GM21825 (cell line): Measurements from ENCODE around the gene TOR1AIP2.
"Not testable (repeated sequence)": the region's sequence is repeated elsewhere in the genome, so short reads cannot be mapped to it uniquely, and the experiment has no call there.

ENCODE experiments used
- ATAC-seq: cut with Tn5 transposase; IDR thresholded peaks from one replicate; pipeline ENCODE4 v1.9.1; 2021; ENCODE audit warnings: mild to moderate bottlenecking, moderate library complexity; ENCODE audit not compliant: unreplicated experiment

Gene TOR1AIP2

DNA sequence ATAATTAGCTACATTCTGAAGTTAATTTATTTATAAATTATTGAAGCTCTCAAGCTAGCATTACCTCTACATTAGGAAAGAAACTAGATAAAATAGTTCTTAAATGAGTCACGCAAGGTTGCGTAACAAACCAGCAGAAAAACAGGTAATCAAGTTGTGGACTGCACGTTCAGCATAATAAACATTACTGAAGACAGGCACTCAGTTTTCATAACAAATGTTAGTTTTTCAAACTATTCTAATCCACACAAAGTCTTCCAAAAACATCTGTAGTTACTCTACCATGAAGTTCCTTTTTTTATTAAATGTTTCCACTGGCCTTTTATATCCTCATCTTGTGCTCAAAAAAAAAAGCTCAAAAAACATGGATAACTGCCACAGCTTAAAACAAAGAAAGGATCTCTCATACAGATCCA is 1.3 kb downstream of the TOR1AIP2 start:
- no peak for ATAC-seq

DNA sequence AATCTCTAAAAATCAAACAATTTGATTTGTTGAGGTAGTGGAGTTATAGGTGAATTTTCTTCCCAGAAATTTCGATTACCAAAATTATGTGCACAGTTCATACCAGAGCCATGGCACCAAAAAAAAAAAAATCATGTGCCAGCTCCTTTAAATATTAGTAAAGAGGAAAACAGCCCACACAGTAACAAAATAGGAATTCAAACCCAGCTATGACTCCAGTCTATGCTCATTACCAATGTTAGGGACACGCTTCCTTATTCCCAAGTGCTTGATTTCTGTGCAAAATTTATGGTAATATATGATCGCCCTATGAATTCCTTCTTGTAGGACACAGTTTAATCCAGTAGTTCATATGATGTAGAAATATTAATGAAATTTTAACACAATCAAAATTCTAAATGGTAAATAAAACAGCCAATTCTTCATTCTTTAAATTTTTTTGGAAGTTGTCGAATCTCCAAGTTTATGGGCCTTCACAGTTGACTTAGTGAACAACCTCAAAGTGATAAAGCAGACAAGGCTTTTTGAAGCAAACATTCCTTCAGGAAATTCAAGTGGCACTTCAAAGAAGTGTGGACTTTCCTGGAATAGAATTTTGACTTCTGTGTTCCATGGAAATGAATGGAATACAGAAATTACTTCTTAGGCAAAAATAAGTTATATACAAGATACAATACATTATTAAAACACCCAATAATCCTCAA is 1.9 kb downstream of the TOR1AIP2 start:
- ATAC-seq, result no peak

GRCh38 chr1:179873438-179873851 is 4.2 kb downstream of the TOR1AIP2 start:
- no peak for ATAC-seq

DNA sequence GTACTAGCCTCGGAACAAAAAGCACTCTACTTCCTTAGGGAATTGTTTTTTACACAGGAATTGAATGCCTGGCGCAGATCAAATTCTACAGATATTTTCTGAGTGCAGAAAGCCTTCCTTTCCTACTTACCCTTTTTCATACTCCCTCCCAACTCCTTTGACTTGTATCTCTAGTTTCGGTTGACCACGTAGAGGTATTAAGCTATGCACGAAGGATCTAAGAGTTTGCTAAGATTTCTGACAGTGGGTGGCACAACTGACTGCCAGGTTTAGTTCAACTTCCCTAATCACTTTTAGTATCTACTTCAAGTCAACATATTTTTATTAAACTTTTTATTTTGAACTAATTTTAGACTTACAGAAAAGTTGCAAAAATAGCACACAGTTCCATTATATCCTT is 5.0 kb downstream of the TOR1AIP2 start:
- no peak for ATAC-seq

DNA sequence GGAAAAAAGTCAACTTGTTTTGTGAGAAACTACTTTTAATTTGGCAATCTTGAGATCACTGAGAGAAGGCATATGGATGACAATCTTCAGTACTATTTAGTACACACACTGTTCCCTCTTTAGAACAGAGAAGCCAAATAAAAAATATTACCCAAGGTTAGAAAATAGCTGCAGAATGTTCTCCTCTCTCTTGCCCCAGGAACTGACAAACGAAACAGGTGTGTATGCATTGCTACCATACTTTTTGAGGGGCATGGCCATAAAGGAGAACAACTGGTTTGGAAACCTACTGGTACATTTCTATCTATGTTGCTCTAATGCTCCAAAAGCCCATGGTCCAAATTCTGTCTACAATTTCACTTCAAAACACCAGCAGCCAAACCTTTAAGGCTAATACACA is 5.7 kb downstream of the TOR1AIP2 start:
- no peak for ATAC-seq

- ATAC-seq, result no peak
These were observed 6.7 kb downstream of the TOR1AIP2 start for GRCh38 chr1:179870870-179871269.

- peak; percentile 60 for ATAC-seq
These were observed 9.9 kb downstream of the TOR1AIP2 start for GRCh38 chr1:179867493-179868330.

DNA sequence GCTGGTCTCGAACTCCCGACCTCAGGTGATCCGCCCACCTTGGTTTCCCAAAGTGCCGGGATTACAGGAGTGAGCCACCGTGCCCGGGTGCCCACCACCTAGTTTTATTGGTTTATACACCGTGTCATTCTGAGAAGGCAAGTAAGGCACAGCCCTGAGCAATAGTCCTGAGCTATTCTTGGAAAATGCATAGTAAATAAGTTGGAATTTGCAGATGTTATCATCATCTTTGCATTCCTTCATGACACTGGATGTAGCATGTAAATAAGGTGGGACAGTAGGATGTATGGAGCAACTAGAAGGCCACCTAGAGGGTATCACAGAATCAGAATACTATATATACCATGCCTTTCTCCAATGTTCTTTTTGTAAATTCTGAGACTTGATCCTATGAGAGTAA is 11.0 kb downstream of the TOR1AIP2 start:
- ATAC-seq, result no peak

GRCh38 chr1:179865377-179865776 is 12.2 kb downstream of the TOR1AIP2 start:
- no peak for ATAC-seq

- ATAC-seq, result no peak
These were observed 17.0 kb downstream of the TOR1AIP2 start for GRCh38 chr1:179860652-179861051.

DNA sequence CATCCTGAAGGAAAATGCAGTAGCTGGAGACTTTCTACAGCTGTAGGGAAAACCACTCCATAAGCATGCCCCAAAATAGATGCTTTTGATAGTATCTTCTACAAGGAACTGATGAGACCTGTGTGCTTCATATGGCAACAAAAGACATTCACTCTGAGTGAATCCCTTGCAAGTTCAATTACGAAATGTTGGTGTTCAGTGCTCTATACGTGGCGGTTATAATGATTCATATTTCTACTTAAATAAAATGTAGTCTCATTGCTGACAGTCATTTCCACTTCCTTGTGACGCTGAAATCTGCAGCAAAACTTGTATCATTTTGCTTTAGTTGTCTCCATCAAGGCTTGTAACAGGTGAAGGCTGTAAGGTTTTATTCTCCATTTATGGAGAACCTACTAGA is 20.6 kb downstream of the TOR1AIP2 start:
- ATAC-seq, result no peak

DNA sequence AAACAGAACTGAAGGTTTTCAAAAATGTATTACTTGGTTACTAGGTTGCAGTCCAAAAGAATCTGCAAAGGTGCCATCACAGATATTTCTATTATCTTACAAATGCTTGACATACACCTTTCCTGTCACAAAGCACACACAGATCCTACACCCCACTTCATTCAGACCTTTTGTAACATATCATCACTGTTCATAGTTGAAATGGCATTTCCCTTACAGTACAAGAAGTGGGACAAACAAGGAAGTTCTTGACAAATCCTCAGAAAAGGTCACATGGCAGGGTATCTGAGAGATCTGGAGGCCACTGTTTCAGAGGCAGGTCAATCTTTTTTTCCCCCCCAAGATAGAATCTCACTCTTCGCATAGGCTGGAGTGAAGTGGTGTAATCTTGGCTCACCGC is 21.3 kb downstream of the TOR1AIP2 start:
- no peak for ATAC-seq

DNA sequence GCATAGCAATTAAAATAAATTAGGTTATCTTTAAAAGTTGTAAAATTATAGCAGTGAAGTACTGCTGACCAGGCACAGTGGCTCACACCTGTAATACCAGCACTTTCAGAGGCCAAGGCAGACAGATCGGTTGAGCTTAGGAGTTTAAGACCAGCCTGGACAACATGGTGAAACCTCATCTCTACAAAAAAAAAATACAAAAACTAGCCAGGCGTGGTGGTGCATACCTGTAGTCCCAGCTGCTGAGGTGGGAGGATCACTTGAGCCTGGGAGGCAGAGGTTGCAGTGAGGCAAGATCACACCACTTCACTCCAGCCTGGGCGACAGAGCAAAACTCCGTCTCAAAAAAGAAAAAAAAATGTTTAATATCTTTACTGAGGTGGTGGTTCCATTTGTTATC is 21.8 kb downstream of the TOR1AIP2 start:
- not testable (repeated sequence) for ATAC-seq

DNA sequence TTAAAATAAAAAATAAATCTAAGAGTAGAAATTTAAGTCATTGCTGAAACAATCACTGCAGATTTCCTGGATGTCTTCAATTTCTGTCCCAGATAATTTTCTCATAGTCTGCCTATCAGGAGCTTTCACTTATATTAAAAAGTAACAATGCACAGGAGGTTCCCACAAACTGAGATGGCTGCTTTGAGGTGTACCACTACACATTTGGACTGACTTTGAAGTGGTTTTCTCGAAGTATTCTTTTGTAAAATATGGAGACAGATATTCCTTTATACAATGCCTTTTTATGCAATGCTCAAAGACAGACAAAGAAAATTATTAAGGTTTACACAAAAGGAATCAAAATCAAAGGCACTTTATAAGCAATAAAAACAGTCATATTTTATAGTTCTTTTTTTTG is 24.5 kb downstream of the TOR1AIP2 start:
- ATAC-seq, result no peak

GRCh38 chr1:179848233-179848632 is 29.4 kb downstream of the TOR1AIP2 start:
- ATAC-seq, result no peak

DNA sequence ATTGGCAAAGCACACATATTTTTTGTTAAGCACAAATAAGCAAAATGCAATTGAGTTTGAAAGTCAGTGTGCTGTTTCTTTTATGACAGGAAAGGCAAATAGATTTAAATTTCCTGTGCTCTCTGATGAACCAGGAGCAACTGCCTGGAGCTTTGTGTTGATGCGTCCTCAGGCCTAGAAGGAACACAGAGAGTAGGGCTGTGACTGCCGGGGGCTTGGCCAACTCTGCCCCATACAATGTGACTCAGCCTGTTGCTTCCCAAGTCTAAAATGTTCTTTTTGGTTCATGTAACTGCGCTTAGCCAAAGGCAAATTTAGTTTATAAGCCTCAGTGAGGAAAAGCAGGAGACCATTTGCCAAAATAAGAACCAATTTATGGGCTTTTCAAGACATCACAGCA is 37.5 kb downstream of the TOR1AIP2 start:
- ATAC-seq, result no peak

- not testable (repeated sequence) for ATAC-seq
These were observed 40.7 kb downstream of the TOR1AIP2 start for GRCh38 chr1:179836686-179837445.

- no peak for ATAC-seq
These were observed 45.5 kb downstream of the TOR1AIP2 start for GRCh38 chr1:179831852-179832699.

GRCh38 chr1:179831225-179831624 is 46.4 kb downstream of the TOR1AIP2 start:
- no peak for ATAC-seq

DNA sequence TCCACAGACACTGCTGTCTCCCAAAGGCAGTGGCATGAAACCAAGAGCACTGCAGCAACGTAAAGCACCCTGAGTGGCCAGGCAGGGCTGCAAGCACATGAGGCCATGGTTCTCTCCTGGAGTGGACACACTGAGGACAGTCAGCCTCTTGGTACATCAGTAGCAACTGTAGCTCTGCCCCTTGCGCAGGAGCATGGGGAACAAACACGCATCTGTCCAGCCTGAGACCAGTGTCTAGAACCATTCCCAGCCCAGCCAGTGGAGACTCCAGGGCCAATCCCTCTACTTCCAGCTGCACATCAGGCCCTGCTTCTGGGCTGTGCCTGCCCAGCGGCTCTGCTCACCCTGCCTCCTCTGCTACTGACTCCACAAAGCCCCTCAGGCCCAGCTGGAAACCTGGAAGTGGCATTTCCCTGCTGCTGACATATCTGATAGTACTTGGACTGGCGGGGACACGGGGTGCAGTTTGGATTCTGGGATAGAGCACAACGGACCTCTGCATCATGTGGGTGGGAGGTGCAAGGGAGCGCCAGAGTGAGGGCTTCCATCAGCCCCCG is 49.0 kb downstream of the TOR1AIP2 start:
- ATAC-seq, result no peak
